ENCODE data around the gene PIP5KL1. TPM values are rescaled to one million over a fixed set of nuclear protein-coding genes. Genes with fewer than 3 reads are reported as not detected.

The PIP5KL1 gene
- total and polyA plus RNA-seq, 2 donors (not counting 3 experiments of a cell fraction or from before 2014, with no cell fraction given), result 1.5 to 2.9 TPM

- peak within 1 kb of the TSS; percentile 74 for H3K4me2 ChIP-seq (ENCODE audit: insufficient read depth, low read length)
- peak; percentile 89 for TF ChIP-seq POLR2A (IDR thresholded peaks at IDR 0.05; ENCODE audit: low read depth, low read length)
- TF ChIP-seq, protein P1, sequence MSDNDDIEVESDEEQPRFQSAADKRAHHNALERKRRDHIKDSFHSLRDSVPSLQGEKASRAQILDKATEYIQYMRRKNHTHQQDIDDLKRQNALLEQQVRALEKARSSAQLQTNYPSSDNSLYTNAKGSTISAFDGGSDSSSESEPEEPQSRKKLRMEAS (IDR thresholded peaks at IDR 0.05; ENCODE audit: insufficient read depth, insufficient read length), result peak; percentile 32
- no peak for TF ChIP-seq GATA2 (IDR thresholded peaks at IDR 0.05; ENCODE audit: insufficient read depth, insufficient read length, low read depth, low read length)
- TF ChIP-seq POLR2AphosphoS5 (IDR thresholded peaks at IDR 0.05; ENCODE audit: insufficient read depth, low read depth, low read length), result peak; percentile 90
- no peak for TF ChIP-seq EZH2 (IDR thresholded peaks at IDR 0.05; ENCODE audit: borderline replicate concordance, low read depth, low read length, severe bottlenecking)
- TF ChIP-seq CTCF (IDR thresholded peaks at IDR 0.05; ENCODE audit: extremely low read depth in 1 of 2, insufficient read depth in 1 of 2, low read depth in 1 of 2, low read length in 2 of 2), result no peak
- TF ChIP-seq MYC (IDR thresholded peaks at IDR 0.05; ENCODE audit: low read depth, low read length), result no peak
- no peak for TF ChIP-seq JUN (IDR thresholded peaks at IDR 0.05; ENCODE audit: borderline replicate concordance, insufficient read depth, insufficient read length, low read depth)
- H3K9me3 ChIP-seq (replicated peaks; ENCODE audit: control insufficient read depth, insufficient read depth, low read length), result no peaks in the 10 kb centered on the region
- ChIA-PET CTCF (no interaction called here), POLR2A (no interaction called here)
- FAIRE-seq (peak; percentile 98), DNase-seq (ENCODE audit: low read depth, low spot score) (peak; percentile 84)
- H3K4me3 ChIP-seq (replicated peaks in 1 of 3; ENCODE audit: insufficient read depth in 1 of 3, low read depth in 1 of 3, low read length in 3 of 3), result peak within 1 kb of the TSS; percentile 21 to 79 (median 79)
- H3K4me1 ChIP-seq (ENCODE audit: control insufficient read depth, extremely low read depth, insufficient read depth, low read length), result peaks cover 21% of the 10 kb centered on the region
- H4K20me1 ChIP-seq (replicated peaks; ENCODE audit: control insufficient read depth, extremely low read depth, insufficient read depth, low read length), result no peaks in the 10 kb centered on the region
- no peaks in the 10 kb centered on the region for H3K9me1 ChIP-seq (replicated peaks; ENCODE audit: control insufficient read depth, extremely low read depth, insufficient read depth, low read length)
- peaks cover 0 to 3% of the 10 kb centered on the region in 2 experiments for H3K36me3 ChIP-seq (ENCODE audit: control insufficient read depth in 2 of 2, extremely low read depth in 1 of 2, insufficient read depth in 2 of 2, low read length in 2 of 2)
- no peaks in the 10 kb centered on the region for H3K27me3 ChIP-seq (ENCODE audit: control insufficient read depth in 2 of 2, insufficient read depth in 2 of 2, low read length in 2 of 2)
- peaks cover 21% of the 10 kb centered on the region for H3K79me2 ChIP-seq (ENCODE audit: control insufficient read depth, insufficient read depth, low read length)
- TSS peak; percentile 67 for BruUV-seq (replicated peaks)
- H2AFZ ChIP-seq (ENCODE audit: low read depth, low read length), result peak within 1 kb of the TSS; percentile 87
- dilution Hi-C loops (cut with MboI; ENCODE audit: extremely low pct_ligation_motif_present, low sequenced_read_pairs), result no loop called here
- H3K9ac ChIP-seq (replicated peaks; ENCODE audit: extremely low read depth, insufficient read depth, low read length), result peak within 1 kb of the TSS; percentile 76
- H3K27ac ChIP-seq (ENCODE audit: insufficient read depth, low read depth, low read length), result peak within 1 kb of the TSS; percentile 61
- intact Hi-C loops (cut with micrococcal nuclease), result no loop called here
These were observed 7.1 kb upstream of the PIP5KL1 start, which contains the start of gene DPM2 for GRCh38 chr9:127937388-127938297. Gene DPM2, minus strand, starts transcription at chr9:127937854. Its CDS starts 34 bp downstream, at chr9:127937820.

All from endothelial cell of umbilical vein (primary cell).